ENCODE results near the gene SPDEF. TPM values are rescaled to one million over a fixed set of nuclear protein-coding genes. Genes with fewer than 3 reads are reported as not detected.

SPDEF gene
- total and polyA plus RNA-seq, 2 experiments from 2014 or later, result 0.69 TPM; not detected in 1

GRCh38 chr6:34576286-34576955 is 20.3 kb upstream of the SPDEF start:
- TF ChIP-seq NANOG (IDR thresholded peaks at IDR 0.05; ENCODE audit: borderline replicate concordance), result no peak
- no peak for TF ChIP-seq EZH2phosphoT487 (IDR thresholded peaks at IDR 0.05; ENCODE audit: unreplicated experiment)
- Histone ChIP-seq H4K20me1 (replicated peaks; ENCODE audit: insufficient read depth) (0 out of 2 replicates have a peak, but pooled peaks cover 3% of the 10 kb centered on the region), H3K4me3 (no peak overlapping the region), H3K79me2 (replicated peaks; ENCODE audit: insufficient read depth) (no peaks in the 10 kb centered on the region), H3K27me3 (ENCODE audit: insufficient read depth) (no peaks in the 10 kb centered on the region), H2AFZ (no peak overlapping the region), H3F3A (replicated peaks; ENCODE audit: low read depth) (0 out of 2 replicates have a peak, but pooled peaks cover 4% of the 10 kb centered on the region), H3K27ac (ENCODE audit: low read depth) (no peak overlapping the region), H3K9me2 (ENCODE audit: insufficient read depth) (no peaks in the 10 kb centered on the region), H3K4me1 (ENCODE audit: insufficient read depth) (peaks cover 15% of the 10 kb centered on the region), H3K36me3 (ENCODE audit: insufficient read depth) (no peaks in the 10 kb centered on the region), H3K4me2 (no peak overlapping the region)
- Mint-ChIP-seq H3K4me3 (no peak overlapping the region), H3K27ac (no peak overlapping the region), H3K4me1 (peaks cover 21% of the 10 kb centered on the region), H3K36me3 (ENCODE audit: low read depth) (no peaks in the 10 kb centered on the region), H3K27me3 (ENCODE audit: insufficient read depth, low read depth, poor library complexity) (peaks cover 13% of the 10 kb centered on the region), H3K9me3 (no peaks in the 10 kb centered on the region; the same call in 1 of the 3 replicates)
- DNase-seq (ENCODE audit: low spot score) (no peak), ATAC-seq (no peak)

DNA sequence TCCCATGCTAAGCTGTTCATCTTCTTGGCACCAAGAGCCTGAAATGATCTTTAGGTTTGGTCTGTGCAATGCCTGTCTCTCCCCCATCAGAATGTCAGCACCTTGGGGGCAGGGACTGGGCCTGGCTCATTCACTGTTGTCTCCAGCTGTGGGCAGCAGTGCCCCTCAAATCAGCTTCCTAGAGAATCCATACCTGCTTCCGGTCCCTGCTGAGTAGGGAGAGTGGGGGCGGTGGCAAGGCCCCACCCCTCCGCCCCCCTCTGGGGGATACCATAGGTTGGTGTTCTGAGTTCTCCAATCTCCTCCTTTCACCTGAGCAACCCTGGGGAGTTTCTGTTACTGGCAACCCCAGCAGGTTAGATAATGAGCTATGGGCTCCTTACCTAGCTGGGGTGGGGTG is 19.2 kb upstream of the SPDEF start:
- DNase-seq (ENCODE audit: low spot score), result peak; percentile 62
- Histone ChIP-seq H2AFZ (no peak overlapping the region), H3K27me3 (ENCODE audit: insufficient read depth) (no peaks in the 10 kb centered on the region), H3K4me3 (no peak overlapping the region), H3K79me2 (replicated peaks; ENCODE audit: insufficient read depth) (no peaks in the 10 kb centered on the region), H4K20me1 (replicated peaks; ENCODE audit: insufficient read depth) (0 out of 2 replicates have a peak, but pooled peaks cover 3% of the 10 kb centered on the region), H3K27ac (ENCODE audit: low read depth) (0 out of 2 replicates have a peak overlapping the region, but pooled peaks have one; percentile 26), H3K36me3 (ENCODE audit: insufficient read depth) (no peaks in the 10 kb centered on the region), H3K9me2 (ENCODE audit: insufficient read depth) (no peaks in the 10 kb centered on the region), H3F3A (replicated peaks; ENCODE audit: low read depth) (0 out of 2 replicates have a peak, but pooled peaks cover under 1% of the 10 kb centered on the region), H3K4me2 (0 out of 2 replicates have a peak overlapping the region, but pooled peaks have one; percentile 36), H3K4me1 (ENCODE audit: insufficient read depth) (peaks cover 15% of the 10 kb centered on the region)
- Mint-ChIP-seq H3K4me1 (peaks cover 19% of the 10 kb centered on the region), H3K4me3 (no peak overlapping the region), H3K27me3 (ENCODE audit: insufficient read depth, low read depth, poor library complexity) (peaks cover 16% of the 10 kb centered on the region), H3K9me3 (no peaks in the 10 kb centered on the region; the same call in 1 of the 3 replicates), H3K36me3 (ENCODE audit: low read depth) (no peaks in the 10 kb centered on the region), H3K27ac (peak overlapping the region; percentile 36; the same call in 1 of the 2 replicates)
- peak in 1 of 2 experiments; percentile 43; a peak in 2 of 4 replicates for TF ChIP-seq CTCF (conservative IDR thresholded peaks at IDR 0.05; ENCODE audit: low read depth in 2 of 2)
- no peak for TF ChIP-seq NANOG (IDR thresholded peaks at IDR 0.05; ENCODE audit: borderline replicate concordance)
- peak; percentile 68 for ATAC-seq

DNA sequence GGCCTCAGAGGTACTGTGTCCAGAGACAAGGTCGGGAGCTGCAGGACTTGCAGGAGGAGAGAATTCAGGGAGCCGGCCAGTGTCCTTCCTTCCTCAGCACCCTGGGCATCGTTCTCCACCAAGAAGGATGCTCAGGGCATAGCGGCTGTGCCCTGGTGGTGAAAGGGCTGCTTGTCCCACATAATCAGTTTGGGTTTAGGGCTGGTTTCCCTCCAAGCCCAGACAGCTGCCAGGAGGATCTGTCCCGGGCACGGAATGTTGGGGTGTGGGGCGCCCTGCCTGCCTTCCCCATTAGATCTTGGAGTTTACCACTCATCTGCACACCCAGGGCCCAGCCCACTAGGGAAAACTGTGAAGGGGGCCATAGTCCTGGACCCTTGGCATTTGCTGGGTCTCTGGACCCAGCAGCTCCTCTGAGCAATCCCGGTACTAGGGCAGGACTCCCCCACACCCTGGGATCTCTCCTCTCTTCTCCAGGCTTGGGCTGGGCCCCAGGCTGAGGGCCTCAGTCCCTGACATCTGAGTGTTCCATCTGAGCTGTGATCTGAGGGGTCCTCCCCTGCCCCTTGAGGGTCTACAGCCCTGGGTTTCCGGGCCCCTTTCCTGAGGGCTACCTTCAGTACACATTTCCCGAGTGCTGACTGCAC is 18.6 kb upstream of the SPDEF start:
- no peaks in the 10 kb centered on the region for H3K36me3 ChIP-seq (ENCODE audit: insufficient read depth)
- Mint-ChIP-seq H3K27me3 (ENCODE audit: insufficient read depth, low read depth, poor library complexity) (peaks cover 16% of the 10 kb centered on the region), H3K27ac (peak overlapping the region; percentile 67; the same call in 1 of the 2 replicates), H3K36me3 (ENCODE audit: low read depth) (no peaks in the 10 kb centered on the region), H3K9me3 (no peaks in the 10 kb centered on the region; the same call in 1 of the 3 replicates), H3K4me1 (peaks cover 19% of the 10 kb centered on the region), H3K4me3 (no peak overlapping the region)
- no peak overlapping the region for H3K27ac ChIP-seq (ENCODE audit: low read depth)
- H3K4me1 ChIP-seq (ENCODE audit: insufficient read depth), result peaks cover 15% of the 10 kb centered on the region
- ATAC-seq (peak; percentile 13), DNase-seq (ENCODE audit: low spot score) (no peak)
- no peaks in the 10 kb centered on the region for H3K27me3 ChIP-seq (ENCODE audit: insufficient read depth)
- no peaks in the 10 kb centered on the region for H3F3A ChIP-seq (replicated peaks; ENCODE audit: low read depth)
- no peak overlapping the region for H2AFZ ChIP-seq
- no peaks in the 10 kb centered on the region for H3K9me2 ChIP-seq (ENCODE audit: insufficient read depth)
- H3K4me3 ChIP-seq, result no peak overlapping the region
- no peaks in the 10 kb centered on the region for H3K79me2 ChIP-seq (replicated peaks; ENCODE audit: insufficient read depth)
- 0 out of 2 replicates have a peak, but pooled peaks cover 3% of the 10 kb centered on the region for H4K20me1 ChIP-seq (replicated peaks; ENCODE audit: insufficient read depth)
- 0 out of 2 replicates have a peak overlapping the region, but pooled peaks have one; percentile 36 for H3K4me2 ChIP-seq
- TF ChIP-seq ZNF331 (CRISPR knock-in tag; IDR thresholded peaks at IDR 0.05; ENCODE audit: low read depth) (no peak), EZH2phosphoT487 (IDR thresholded peaks at IDR 0.05; ENCODE audit: unreplicated experiment) (no peak), STAT1 (IDR thresholded peaks at IDR 0.05; ENCODE audit: unreplicated experiment) (no peak), NANOG (IDR thresholded peaks at IDR 0.05; ENCODE audit: borderline replicate concordance) (no peak), CREB1 (CRISPR knock-in tag; IDR thresholded peaks at IDR 0.05; ENCODE audit: low read depth) (no peak), JUNB (IDR thresholded peaks at IDR 0.05; ENCODE audit: unreplicated experiment) (no peak), ETS1 (IDR thresholded peaks at IDR 0.05) (no peak)
